Measurements from ENCODE around the gene SNX15. TPM values are rescaled to one million over a fixed set of nuclear protein-coding genes. Genes with fewer than 3 reads are reported as not detected.

The SNX15 gene
- total and polyA plus RNA-seq, 12 donors = 16.4 to 35.9 (median 22.5) TPM

- no peak for DNase-seq
- intact Hi-C loops (cut with DNase I) = no loop called here
- H3K36me3 ChIP-seq (replicated peaks in 1 of 2) = no peaks in the 10 kb centered on the region
- no peaks in the 10 kb centered on the region for H3K9me3 ChIP-seq (replicated peaks in 1 of 3)
- no peak overlapping the region for H3K27ac ChIP-seq
- no peak overlapping the region for H3K4me3 ChIP-seq
- H3K27me3 ChIP-seq = no peaks in the 10 kb centered on the region
- WGBS, 4 donors = 86 to 95% (median 89%) methylated on average over 1 of the region's 1 CpG
- no peaks in the 10 kb centered on the region for H3K4me1 ChIP-seq (replicated peaks in 1 of 2)
- TF ChIP-seq POLR2A (IDR thresholded peaks at IDR 0.05) = no peak
- no peak for TF ChIP-seq CTCF (IDR thresholded peaks at IDR 0.05)
Observed at GRCh38 chr11:65055538-65055937, 28.3 kb downstream of the SNX15 start.

GRCh38 chr11:65056999-65057398 is 29.8 kb downstream of the SNX15 start:
- WGBS, 4 donors = 86 to 91% (median 89%) methylated on average over 6 of the region's 6 CpGs
- intact Hi-C loops (cut with DNase I) = no loop called here
- Histone ChIP-seq H3K36me3 (replicated peaks in 1 of 2) (no peaks in the 10 kb centered on the region), H3K4me3 (no peak overlapping the region), H3K27me3 (no peaks in the 10 kb centered on the region), H3K9me3 (replicated peaks in 1 of 3) (no peaks in the 10 kb centered on the region), H3K27ac (no peak overlapping the region), H3K4me1 (replicated peaks in 1 of 2) (no peaks in the 10 kb centered on the region)
- TF ChIP-seq POLR2A (IDR thresholded peaks at IDR 0.05) (no peak), CTCF (IDR thresholded peaks at IDR 0.05) (no peak)
- no peak for DNase-seq

GRCh38 chr11:65057526-65057925 is 30.3 kb downstream of the SNX15 start:
- Histone ChIP-seq H3K27ac (no peak overlapping the region), H3K9me3 (replicated peaks in 1 of 3) (no peaks in the 10 kb centered on the region), H3K4me3 (no peak overlapping the region), H3K27me3 (no peaks in the 10 kb centered on the region), H3K36me3 (replicated peaks in 1 of 2) (no peaks in the 10 kb centered on the region), H3K4me1 (replicated peaks in 1 of 2) (no peaks in the 10 kb centered on the region)
- no peak for DNase-seq
- no peak for TF ChIP-seq CTCF (IDR thresholded peaks at IDR 0.05)
- no peak for TF ChIP-seq POLR2A (IDR thresholded peaks at IDR 0.05)
- 83 to 94% (median 91%) methylated on average over 6 to 7 of the region's 7 CpGs for WGBS, 4 donors
- intact Hi-C loops (cut with DNase I) = no loop called here

GRCh38 chr11:65058012-65058411 is 30.8 kb downstream of the SNX15 start:
- Histone ChIP-seq H3K27me3 (no peaks in the 10 kb centered on the region), H3K9me3 (replicated peaks in 1 of 3) (no peaks in the 10 kb centered on the region), H3K4me3 (no peak overlapping the region), H3K36me3 (replicated peaks in 1 of 2) (no peaks in the 10 kb centered on the region), H3K4me1 (replicated peaks in 1 of 2) (no peaks in the 10 kb centered on the region), H3K27ac (no peak overlapping the region)
- TF ChIP-seq POLR2A (IDR thresholded peaks at IDR 0.05) (no peak), CTCF (IDR thresholded peaks at IDR 0.05) (no peak)
- 74 to 79% (median 78%) methylated on average over 11 to 13 of the region's 13 CpGs; no CpG with 5 or more reads in 1 of the 4 donors for WGBS, 4 donors
- DNase-seq = no peak
- intact Hi-C loops (cut with DNase I) = no loop called here

All from adrenal gland (tissue), 12 donors.